Osteocyte (in vitro differentiated cells): ENCODE measurements around the gene CENPVL3. TPM values are rescaled to one million over a fixed set of nuclear protein-coding genes. Genes with fewer than 3 reads are reported as not detected.
A peak's percentile ranks its signal among the peaks of the same experiment; 100 is the strongest.
"Not testable (repeated sequence)": the region's sequence is repeated elsewhere in the genome, so short reads cannot be mapped to it uniquely, and the experiment has no call there.

Source experiments
- DNase-seq: peaks from one replicate; pipeline ENCODE4 v3.0.0; 2021; ENCODE audit warnings: mixed read lengths; ENCODE audit not compliant: unreplicated experiment; ENCODE audit errors: extremely low spot score
- H3K27ac Mint-ChIP-seq: one replicate; pipeline ENCODE4 v1.8.0; 2021; ENCODE audit warnings: mild to moderate bottlenecking, mixed read lengths; ENCODE audit not compliant: unreplicated experiment
- H3K27me3 Mint-ChIP-seq: one replicate; pipeline ENCODE4 v1.8.0; 2021; ENCODE audit warnings: mixed read lengths; ENCODE audit not compliant: unreplicated experiment
- H3K36me3 Mint-ChIP-seq: one replicate; pipeline ENCODE4 v1.8.0; 2021; ENCODE audit warnings: mixed read lengths; ENCODE audit not compliant: unreplicated experiment
- H3K4me1 Mint-ChIP-seq: one replicate; pipeline ENCODE4 v1.8.0; 2021; ENCODE audit warnings: mixed read lengths; ENCODE audit not compliant: unreplicated experiment
- H3K4me3 Mint-ChIP-seq: one replicate; pipeline ENCODE4 v1.8.0; 2021; ENCODE audit warnings: mild to moderate bottlenecking, moderate library complexity, mixed read lengths; ENCODE audit not compliant: unreplicated experiment
- H3K9me3 Mint-ChIP-seq: one replicate; pipeline ENCODE4 v1.8.0; 2021; ENCODE audit warnings: mixed read lengths; ENCODE audit not compliant: unreplicated experiment
- long read RNA-seq: library from polyadenylated mRNA; unstranded; transcript quantifications from one replicate; pipeline ENCODE4 v2.0.0, GENCODE V29; 2021
- total RNA-seq: library from RNA; stranded (reverse); gene quantifications from 2 replicates; pipeline ENCODE4 v1.2.1, GENCODE V29; 2021
- TF ChIP-seq, protein P1 (sequence below): fragments of 200-600 bp; sonication (generic); IDR thresholded peaks from 2 replicates; pipeline ENCODE4 v1.5.0; 2021; ENCODE audit warnings: antibody characterized with exemption, mild to moderate bottlenecking, moderate library complexity

Gene CENPVL3
- 0.18 TPM in 1 of 2 replicates, not detected in the other for total RNA-seq
- long read RNA-seq, partial matches to known transcripts, result 0 of 1 reads
- long read RNA-seq, other reads (novel, unspliced or antisense), result 0 of 1 reads

DNA sequence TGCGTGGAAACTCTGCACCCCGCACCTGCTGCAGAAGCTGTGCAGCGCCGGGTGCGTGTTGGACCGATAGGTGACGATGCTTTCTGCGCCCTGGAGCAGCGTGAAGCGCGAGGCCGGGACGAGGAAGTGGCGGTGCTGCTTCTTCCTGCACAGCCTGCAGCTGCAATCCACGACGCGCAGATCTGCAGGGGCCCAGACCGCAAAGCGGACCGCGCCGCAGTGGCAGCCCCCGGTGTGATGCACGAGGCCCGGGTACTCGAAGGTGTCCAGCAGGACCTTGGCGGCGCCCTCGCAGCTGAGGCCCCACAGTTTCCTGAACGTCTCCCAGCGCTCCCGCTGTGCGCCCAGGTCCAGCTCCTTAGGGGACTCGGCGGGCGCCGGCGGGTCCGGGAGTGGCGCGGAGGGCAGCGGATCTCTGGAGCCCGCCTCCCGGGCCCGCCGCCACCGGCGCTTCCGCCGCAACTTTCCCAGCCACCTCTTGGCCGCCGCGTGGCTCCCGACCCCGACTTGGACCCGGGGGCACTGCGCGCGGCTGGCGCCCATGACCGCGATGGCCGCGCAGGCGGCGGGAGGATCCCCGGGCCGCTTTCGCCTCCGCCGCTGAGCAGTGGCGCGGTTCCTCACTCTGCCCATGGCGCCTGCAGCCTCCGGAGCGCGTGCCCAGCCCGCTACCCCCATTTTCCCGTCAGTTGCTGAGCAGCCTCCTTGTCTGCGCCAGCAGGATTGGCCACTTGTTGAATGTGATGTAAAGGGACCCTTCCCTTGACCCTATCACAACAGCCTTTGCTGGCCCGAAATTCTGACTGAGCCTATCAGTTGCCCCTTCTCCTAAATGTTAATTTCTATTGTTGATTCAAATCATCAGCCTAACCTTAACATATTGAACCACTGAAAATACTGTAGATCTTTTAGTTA, at the start of gene CENPVL3:
Gene CENPVL3, minus strand, starts transcription at position 672 of the 915 bp plus-strand sequence. Its CDS starts 39 bp downstream, at position 633.
- H3K4me1 Mint-ChIP-seq, DNase-seq, H3K27ac Mint-ChIP-seq, H3K36me3 Mint-ChIP-seq: not testable (repeated sequence)
- Mint-ChIP-seq H3K27me3 (peaks cover 41% of the 10 kb centered on the region), H3K9me3 (peaks cover 12% of the 10 kb centered on the region), H3K4me3 (peak within 1 kb of the TSS; percentile 68)

DNA sequence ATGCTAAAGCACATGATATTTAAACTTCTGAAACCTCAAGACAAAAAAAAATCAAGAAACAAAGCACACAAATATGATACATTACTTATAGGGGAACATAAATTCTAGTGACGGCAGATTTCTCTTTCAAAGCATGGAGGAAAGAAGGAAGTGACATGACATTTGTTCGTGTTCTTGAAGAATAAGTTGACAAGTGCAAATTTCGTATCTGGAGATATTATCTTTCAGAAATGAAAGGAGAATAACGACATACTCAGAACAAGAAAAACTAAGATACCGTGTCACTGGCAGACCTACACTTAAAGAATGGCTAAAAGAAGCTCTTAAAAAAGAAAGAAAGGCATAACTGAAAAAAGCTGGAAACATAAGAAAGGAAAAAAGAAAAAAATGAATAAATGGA, 47.3 kb upstream of the CENPVL3 start:
- Mint-ChIP-seq H3K36me3 (no peaks in the 10 kb centered on the region), H3K9me3 (no peaks in the 10 kb centered on the region), H3K27ac (no peak overlapping the region), H3K27me3 (no peaks in the 10 kb centered on the region), H3K4me1 (no peaks in the 10 kb centered on the region), H3K4me3 (no peak overlapping the region)
- DNase-seq, result no peak
- TF ChIP-seq, protein P1, sequence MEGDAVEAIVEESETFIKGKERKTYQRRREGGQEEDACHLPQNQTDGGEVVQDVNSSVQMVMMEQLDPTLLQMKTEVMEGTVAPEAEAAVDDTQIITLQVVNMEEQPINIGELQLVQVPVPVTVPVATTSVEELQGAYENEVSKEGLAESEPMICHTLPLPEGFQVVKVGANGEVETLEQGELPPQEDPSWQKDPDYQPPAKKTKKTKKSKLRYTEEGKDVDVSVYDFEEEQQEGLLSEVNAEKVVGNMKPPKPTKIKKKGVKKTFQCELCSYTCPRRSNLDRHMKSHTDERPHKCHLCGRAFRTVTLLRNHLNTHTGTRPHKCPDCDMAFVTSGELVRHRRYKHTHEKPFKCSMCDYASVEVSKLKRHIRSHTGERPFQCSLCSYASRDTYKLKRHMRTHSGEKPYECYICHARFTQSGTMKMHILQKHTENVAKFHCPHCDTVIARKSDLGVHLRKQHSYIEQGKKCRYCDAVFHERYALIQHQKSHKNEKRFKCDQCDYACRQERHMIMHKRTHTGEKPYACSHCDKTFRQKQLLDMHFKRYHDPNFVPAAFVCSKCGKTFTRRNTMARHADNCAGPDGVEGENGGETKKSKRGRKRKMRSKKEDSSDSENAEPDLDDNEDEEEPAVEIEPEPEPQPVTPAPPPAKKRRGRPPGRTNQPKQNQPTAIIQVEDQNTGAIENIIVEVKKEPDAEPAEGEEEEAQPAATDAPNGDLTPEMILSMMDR, result no peak

- Mint-ChIP-seq H3K9me3 (peaks cover 8% of the 10 kb centered on the region), H3K4me1 (no peaks in the 10 kb centered on the region), H3K4me3 (no peak overlapping the region), H3K27ac (no peak overlapping the region), H3K27me3 (peaks cover 6% of the 10 kb centered on the region), H3K36me3 (no peaks in the 10 kb centered on the region)
- no peak for DNase-seq
- TF ChIP-seq, protein P1, result no peak
These were observed 24.7 kb upstream of the CENPVL3 start for GRCh38 chrX:51643377-51643776.

DNA sequence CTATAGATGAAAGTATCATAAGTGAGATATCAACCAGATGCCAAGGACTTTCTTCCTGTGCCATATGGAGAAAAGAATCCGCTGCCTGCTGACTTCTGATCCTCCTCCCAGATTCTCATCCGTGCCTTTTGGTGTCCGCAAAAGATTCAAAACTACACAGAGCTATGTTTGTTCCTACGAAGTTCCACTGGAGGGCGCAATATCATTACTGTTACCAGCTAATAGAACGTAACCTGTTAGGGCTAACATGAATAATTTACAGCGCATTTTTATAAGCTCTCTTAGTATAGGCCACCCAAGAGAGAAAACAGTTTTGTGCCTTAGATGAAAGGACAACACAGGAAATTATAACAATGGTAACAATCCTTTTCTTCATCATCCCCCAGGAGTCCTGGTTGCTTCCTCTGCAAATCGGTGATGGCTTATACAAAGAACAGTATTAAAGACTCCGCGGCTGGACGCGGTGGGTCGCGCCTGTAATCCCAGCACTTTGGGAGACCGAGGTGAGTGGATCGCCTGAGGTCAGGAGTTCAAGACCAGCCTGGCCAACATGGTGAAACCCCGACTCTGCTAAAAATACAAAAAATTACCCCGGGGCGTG, 22.8 kb upstream of the CENPVL3 start:
- H3K9me3 Mint-ChIP-seq, result no peaks in the 10 kb centered on the region

DNA sequence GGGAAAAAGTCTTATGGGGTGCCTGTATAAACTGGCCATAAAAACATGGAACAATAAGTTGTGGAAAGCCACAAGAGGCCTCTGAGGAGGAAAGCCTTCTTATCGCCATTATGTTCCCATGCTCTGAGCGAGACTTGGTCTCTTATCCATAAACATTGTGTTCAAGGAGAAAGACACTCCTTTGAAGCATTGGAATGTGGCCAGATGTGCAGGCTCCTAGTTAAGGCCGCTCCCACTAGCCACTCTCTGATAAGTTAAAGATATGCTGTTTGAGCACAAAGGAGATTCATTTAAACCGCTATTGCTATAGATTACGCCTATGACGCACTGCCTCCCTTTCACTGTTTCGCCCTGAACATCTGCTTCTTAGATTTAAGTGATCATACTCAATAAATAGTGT, 17.8 kb upstream of the CENPVL3 start:
- H3K4me3 Mint-ChIP-seq, H3K4me1 Mint-ChIP-seq, H3K36me3 Mint-ChIP-seq, DNase-seq, H3K27me3 Mint-ChIP-seq, H3K9me3 Mint-ChIP-seq, H3K27ac Mint-ChIP-seq: not testable (repeated sequence)

More for the DNA sequence above, 22.8 kb upstream of the CENPVL3 start:
- Mint-ChIP-seq H3K27me3 (peaks cover 6% of the 10 kb centered on the region), H3K36me3 (no peaks in the 10 kb centered on the region), H3K4me3 (no peak overlapping the region), H3K4me1 (no peaks in the 10 kb centered on the region), H3K27ac (no peak overlapping the region)
- TF ChIP-seq, protein P1, result peak; percentile 58
- DNase-seq, result no peak
